ENCODE results near the gene LRRC45.
"Not testable (repeated sequence)": the region's sequence is repeated elsewhere in the genome, so short reads cannot be mapped to it uniquely, and the experiment has no call there.

The LRRC45 gene

DNA sequence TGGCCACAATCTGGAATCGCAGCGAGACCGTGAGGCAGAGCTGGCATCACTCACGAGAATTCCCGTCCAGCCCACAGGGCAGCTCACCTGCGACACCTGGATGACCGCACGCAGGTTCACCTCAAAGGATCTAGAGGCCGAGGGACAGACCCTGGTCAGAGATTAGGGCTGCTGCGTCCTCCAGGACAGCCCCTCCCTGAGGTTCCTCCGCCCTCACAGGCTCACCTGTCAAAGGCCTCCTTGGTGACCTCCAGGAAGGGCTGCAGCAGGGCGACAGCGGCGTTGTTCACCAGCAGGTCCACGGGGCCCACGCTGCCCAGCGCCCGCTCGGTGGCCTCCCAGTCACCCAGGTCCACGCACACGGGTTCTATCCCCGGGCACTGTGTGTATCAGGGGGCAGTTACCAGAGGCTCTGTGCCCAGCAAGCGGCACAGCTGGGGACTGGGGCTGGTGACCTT is 13.6 kb downstream of the LRRC45 start:
- DNase-seq: no peak

DNA sequence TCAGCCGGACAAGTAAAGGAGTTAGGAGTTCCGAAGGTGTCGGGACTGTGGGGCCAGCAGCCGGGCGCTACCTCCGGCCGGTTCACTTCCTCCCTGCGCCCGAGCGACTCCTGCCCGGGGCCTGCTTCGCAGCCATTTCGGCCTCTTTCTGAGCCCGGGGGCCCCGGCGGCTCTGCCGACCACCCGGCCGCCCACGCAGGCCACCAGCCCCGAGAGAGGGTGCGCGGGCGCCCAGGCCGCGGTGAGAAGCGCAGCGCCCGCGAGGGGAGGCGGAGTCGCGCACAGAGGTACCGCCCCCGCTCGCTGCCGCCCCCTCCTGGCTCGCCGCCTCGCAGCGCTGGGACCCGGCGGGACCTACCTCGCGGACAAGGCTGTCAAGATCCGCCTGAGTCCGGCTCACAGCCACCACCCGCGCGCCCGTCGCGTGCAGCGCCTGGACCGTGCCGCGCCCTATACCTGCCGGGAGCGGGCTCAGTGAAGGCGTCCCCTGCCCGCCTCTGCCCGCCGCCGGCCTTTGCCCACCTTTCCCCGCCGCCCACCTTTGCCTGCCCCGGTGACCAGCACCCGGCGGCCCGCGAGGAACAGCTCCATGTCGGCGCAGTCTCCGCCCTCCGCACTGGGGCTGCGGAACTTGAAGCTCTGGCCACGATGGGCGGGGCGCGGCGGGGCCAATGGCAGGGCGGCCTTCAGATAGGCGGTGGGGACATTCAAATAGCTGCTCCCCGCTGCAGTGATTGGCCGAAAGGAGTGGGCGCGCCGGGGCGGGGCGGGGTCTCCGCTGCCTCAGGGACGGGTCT is 14.2 kb downstream of the LRRC45 start, which contains the start of gene DCXR:
Gene DCXR, minus strand, starts transcription at position 606 of the 797 bp plus-strand sequence. Its CDS starts 15 bp downstream, at position 591.
- peak; percentile 90 for DNase-seq

DNA sequence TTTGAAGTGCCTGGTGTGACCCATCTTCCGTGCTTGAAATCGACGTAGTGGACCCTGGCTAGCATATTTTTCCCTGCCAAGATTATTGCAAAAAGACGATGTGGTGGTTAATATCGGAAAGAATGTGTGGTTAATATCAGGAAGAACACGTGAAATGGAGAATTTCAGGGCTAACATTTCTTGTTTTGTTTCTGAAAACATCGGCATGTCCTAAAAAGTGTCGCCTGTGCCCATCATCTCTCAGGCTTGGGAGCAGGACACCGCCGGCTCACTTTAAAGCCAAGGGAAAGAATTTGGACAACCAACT is 14.7 kb downstream of the LRRC45 start:
- DNase-seq: no peak

- DNase-seq: not testable (repeated sequence)
Observed at GRCh38 chr17:82038796-82039409, 15.8 kb downstream of the LRRC45 start.

GRCh38 chr17:82039695-82040299 is 16.7 kb downstream of the LRRC45 start:
- no peak for DNase-seq

GRCh38 chr17:82041144-82041814 is 18.2 kb downstream of the LRRC45 start:
- DNase-seq: no peak

DNA sequence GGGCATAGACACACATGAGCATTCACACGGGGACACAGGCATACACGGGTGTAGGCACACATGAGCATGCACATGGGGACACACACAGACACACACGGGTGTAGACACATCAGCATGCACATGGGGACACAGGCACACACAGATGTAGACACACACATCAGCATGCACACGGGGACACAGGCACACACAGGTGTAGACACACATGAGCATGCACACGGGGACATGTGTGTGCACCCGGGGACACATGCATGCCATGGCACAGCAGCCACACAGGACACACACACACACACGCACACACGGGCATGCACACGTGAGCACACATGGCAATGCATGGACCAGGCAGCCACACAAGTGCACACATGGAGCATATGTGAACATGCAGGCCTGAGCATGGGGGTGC is 19.5 kb downstream of the LRRC45 start:
- no peak for DNase-seq

GRCh38 chr17:82043507-82043906 is 20.4 kb downstream of the LRRC45 start:
- DNase-seq: no peak

- DNase-seq: no peak
Observed at GRCh38 chr17:82045936-82046484, 22.9 kb downstream of the LRRC45 start.

- DNase-seq: no peak
Observed at GRCh38 chr17:82046903-82047302, 23.8 kb downstream of the LRRC45 start.

- DNase-seq: no peak
Observed at GRCh38 chr17:82047379-82047778, 24.3 kb downstream of the LRRC45 start.

DNA sequence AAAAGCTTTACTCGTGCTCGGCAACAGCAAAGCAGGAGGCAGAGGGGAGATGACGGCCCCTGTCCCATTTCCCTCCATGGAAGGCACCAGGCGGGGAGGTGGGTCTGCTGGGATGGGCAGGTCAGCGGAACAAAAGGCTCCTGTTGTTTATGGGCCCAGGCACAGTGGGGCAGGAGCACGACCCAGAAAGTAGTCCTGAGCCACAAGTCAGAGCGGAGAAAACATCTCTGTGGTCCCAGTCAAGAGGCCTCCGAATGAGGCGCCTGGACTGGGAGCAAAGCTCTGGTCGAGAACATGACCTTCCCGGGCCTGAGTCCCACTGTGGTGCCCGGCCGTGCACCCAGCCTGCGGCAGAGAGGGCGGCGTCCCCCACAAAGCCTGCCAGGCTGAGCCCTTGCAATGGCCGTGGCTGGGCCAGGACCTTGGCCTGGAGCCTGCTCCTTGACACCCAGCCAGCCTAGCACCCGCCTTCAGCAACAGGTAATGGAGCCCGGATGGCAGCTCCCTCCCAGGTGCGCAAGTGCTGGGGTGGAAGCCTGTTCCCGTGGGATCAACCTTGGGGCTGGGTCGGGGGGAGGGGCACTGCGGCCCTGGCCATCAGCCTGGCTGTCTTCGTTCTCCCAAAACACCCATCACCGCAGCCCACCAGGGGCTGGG is 24.9 kb downstream of the LRRC45 start:
- DNase-seq: no peak

DNA sequence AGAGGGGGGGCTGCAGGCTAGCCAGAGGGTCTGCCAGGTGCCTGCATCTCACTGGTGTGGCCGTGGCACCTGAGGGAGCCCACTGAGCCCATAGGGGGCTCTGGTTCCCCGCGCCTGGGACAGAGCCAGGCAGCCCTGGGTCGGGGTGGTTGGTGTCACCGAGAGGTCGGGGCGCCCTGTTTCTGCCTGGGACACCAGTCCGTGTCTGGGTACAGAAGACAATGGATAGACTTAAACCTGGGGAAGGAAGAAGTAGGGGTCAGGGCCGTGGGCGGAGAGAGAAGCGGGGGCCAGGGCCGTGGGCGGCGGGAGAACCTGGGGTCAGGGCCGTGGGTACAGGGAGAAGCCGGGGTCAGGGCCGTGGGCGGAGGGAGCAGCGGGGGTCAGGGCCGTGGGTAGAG is 25.5 kb downstream of the LRRC45 start:
- DNase-seq: no peak

GRCh38 chr17:82049106-82049505 is 26.0 kb downstream of the LRRC45 start:
- no peak for DNase-seq

GRCh38 chr17:82049521-82049971 is 26.4 kb downstream of the LRRC45 start:
- DNase-seq: no peak

- DNase-seq: no peak
Observed at GRCh38 chr17:82050152-82050760, 27.2 kb downstream of the LRRC45 start.

DNA sequence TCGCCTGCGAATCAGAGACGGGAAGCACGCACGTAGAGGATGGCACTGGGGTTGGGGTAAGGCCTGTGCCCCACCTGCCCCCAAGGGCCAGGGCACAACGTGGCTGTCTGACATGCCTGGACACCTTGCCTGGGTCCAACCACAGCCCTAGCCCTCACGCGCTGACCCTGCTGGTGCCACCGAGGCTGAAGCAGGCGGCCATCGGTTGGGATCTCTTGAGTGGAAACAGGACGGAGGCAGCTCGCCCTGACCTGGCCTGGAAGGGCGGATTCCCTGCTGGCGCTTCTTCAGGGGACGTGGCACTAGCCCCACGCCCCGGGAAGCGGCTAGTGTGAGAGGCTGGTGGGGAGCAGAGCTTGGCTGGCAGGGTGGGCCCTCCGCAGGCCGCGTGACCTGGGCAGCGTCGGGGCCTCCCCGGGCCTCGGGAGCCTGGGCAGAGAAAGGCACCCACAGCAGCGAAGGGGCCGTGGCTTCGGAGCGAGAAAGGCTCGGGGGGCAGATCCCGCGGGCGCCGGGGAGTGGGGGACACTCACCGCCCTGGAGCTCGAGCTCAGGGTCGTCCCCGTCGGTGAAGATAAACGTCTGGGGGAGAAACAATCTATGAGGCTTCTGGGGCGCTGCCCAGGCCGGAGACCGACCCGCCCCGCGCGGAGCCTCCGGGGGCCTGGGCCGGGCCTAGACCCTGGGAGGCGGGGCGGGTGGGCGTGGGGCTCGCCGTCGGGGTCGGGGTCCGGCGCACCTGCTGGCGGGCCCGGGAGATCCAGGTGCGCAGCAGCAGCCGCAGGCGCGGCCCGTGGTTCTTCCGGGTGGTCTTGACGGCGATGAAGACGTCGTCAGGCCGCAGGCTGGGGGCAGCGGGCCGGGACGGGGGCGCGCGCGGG is 27.9 kb downstream of the LRRC45 start:
- no peak for DNase-seq

- no peak for DNase-seq
Observed at GRCh38 chr17:82051776-82052637, 28.9 kb downstream of the LRRC45 start, which contains the start of the genes GPS1 and RFNG. Gene GPS1 (plus strand): TSS chr17:82051898. CDS start chr17:82051932, 34 bp downstream. Gene RFNG (minus strand): TSS chr17:82051811. CDS start chr17:82051766, 45 bp downstream.

- DNase-seq: no peak
Observed at GRCh38 chr17:82052638-82053059, 29.5 kb downstream of the LRRC45 start.

GRCh38 chr17:82053130-82053529 is 30.0 kb downstream of the LRRC45 start:
- DNase-seq: no peak

Data from DMS 273 treated with DMSO at 0.1 percent for 48 hours (cell line).